Neutrophil (primary cell): ENCODE data around the gene LRRC45.

ENCODE experiments used
- H3K27ac ChIP-seq: fragments of 200-600 bp; sonication (generic); 2 replicates; pipeline ENCODE4 v1.5.1; 2016; ENCODE audit warnings: mild to moderate bottlenecking, moderate library complexity
- H3K27me3 ChIP-seq: fragments of 200-600 bp; sonication (generic); 2 replicates; pipeline ENCODE4 v1.6.0; 2016; ENCODE audit warnings: mild to moderate bottlenecking
- H3K36me3 ChIP-seq: fragments of 200-600 bp; sonication (generic); 2 replicates; pipeline ENCODE4 v1.5.1; 2017
- H3K4me1 ChIP-seq, 2 experiments: fragments of 200-600 bp in 1 of 2; sonication (generic) in 1 of 2; 1 replicate in 1 of 2; 2 replicates in 1 of 2; pipeline versions ENCODE4 v1.5.1 to v1.6.1; 2013 to 2016; ENCODE audit warnings: low read depth in 1 of 2, low read length in 1 of 2, mild to moderate bottlenecking in 1 of 2, moderate library complexity in 1 of 2; ENCODE audit not compliant: control insufficient read depth in 1 of 2, insufficient read depth in 1 of 2
- H3K4me3 ChIP-seq, 2 experiments: fragments of 200-600 bp in 1 of 2; sonication (generic) in 1 of 2; 1 replicate in 1 of 2; 2 replicates in 1 of 2; pipeline ENCODE4 v1.5.1; 2013 to 2016; ENCODE audit warnings: low read depth in 1 of 2, low read length in 1 of 2, mild to moderate bottlenecking in 1 of 2, moderate library complexity in 1 of 2
- H3K9me3 ChIP-seq: fragments of 200-600 bp; sonication (generic); 2 replicates; pipeline ENCODE4 v1.5.1; 2016
- TF ChIP-seq, protein P1 (sequence below): fragments of 200-600 bp; sonication (generic); IDR thresholded peaks from 2 replicates; pipeline ENCODE4 v1.5.1; 2016; ENCODE audit warnings: antibody characterized with exemption

Gene LRRC45

DNA sequence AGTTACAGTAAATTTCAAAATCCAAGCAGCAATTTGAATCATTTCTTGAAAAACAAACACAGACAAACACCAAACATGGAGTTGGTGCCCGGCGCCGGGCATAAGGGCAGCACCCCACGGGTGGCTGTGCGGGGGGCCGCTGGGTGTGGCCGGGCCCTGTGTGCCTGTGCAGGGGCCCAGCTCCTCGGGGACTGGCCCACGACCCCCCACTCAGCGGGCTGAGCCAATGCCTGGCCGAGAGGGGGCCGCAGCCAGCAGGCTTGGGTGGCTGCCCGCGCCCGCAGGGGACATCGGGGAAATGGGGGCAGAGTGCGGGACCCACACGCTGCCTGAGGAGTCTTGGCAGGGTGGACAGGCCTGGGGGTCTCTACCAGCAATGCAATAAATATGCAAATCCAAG lies 55.3 kb downstream of the LRRC45 start:
- Histone ChIP-seq H3K4me3 (no peak overlapping the region), H3K36me3 (peaks cover 19% of the 10 kb centered on the region), H3K9me3 (no peaks in the 10 kb centered on the region), H3K27me3 (no peaks in the 10 kb centered on the region), H3K27ac (no peak overlapping the region), H3K4me1 (no peaks in the 10 kb centered on the region)
- TF ChIP-seq, protein P1, sequence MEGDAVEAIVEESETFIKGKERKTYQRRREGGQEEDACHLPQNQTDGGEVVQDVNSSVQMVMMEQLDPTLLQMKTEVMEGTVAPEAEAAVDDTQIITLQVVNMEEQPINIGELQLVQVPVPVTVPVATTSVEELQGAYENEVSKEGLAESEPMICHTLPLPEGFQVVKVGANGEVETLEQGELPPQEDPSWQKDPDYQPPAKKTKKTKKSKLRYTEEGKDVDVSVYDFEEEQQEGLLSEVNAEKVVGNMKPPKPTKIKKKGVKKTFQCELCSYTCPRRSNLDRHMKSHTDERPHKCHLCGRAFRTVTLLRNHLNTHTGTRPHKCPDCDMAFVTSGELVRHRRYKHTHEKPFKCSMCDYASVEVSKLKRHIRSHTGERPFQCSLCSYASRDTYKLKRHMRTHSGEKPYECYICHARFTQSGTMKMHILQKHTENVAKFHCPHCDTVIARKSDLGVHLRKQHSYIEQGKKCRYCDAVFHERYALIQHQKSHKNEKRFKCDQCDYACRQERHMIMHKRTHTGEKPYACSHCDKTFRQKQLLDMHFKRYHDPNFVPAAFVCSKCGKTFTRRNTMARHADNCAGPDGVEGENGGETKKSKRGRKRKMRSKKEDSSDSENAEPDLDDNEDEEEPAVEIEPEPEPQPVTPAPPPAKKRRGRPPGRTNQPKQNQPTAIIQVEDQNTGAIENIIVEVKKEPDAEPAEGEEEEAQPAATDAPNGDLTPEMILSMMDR = no peak

DNA sequence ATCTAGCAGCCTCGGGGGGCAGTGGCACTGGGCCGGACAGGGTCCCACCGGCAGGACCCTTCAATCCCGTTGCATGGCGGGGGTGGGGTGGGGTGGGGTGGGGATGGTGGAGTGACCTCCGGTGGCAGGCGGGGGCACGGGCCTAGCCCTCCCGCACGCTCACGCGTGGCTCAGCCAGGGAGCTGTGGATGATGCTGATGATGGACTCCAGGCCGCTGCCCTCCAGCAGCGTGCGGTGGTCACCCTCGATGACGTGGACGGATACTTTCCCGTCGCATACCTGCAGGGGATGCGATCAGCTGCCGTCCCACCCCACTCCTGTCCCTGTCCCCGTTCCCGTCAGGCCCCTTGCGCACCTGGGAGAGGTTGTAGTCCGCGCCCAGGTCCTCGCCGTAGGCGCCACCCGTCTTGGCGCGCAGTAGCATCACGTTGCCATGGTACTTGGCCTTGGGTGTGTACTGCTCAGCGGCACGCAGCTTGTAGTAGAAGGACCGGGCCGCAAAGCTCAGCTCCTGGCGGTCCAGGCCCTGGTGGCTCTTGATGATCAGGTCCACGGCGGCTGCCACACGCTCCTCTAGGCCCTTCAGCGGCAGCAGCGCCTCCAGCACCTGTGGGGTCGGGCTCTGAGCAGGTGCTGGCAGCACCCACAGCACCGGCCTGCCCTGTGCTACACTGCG lies 56.0 kb downstream of the LRRC45 start:
- TF ChIP-seq, protein P1 = no peak
- peaks cover 25% of the 10 kb centered on the region for H3K36me3 ChIP-seq

DNA sequence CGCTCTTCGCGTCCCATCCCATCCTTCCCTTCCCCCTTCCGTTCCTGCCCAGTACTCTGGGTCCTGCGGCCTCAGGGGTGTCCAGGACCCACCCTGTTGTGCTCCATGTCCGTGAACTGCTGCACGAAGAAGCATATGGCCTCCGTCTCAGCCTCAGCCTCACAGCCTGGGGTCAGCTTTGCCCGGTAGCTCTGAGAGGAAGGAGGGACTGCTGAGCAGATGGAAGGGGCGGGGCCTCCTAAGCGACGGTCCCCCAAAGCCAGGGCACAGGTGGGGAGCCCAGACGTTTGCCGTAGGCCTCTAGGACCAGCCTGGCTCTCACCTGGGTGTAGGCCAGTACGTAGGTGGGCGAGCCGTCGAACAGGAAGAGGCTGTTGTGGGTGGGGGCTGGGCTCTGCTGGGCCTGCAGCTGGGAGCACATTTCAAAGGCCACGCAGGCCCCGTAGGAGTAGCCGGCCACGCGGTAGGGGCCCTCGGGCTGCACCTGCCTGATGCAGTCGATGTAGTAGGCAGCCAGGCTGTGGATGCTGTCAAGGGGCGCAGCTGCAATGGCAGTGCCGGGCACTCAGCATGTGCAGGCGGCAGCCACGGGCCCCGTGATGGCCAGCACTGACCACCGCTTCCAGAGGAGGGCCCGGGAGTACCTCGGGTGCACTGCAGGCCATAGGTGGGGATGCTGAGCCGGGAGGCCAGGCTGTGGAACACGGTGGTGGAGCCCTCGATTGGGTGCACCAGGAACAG lies 57.1 kb downstream of the LRRC45 start:
- Histone ChIP-seq H3K4me3 (no peak overlapping the region), H3K27me3 (no peaks in the 10 kb centered on the region), H3K9me3 (no peaks in the 10 kb centered on the region), H3K27ac (no peak overlapping the region), H3K4me1 (no peaks in the 10 kb centered on the region), H3K36me3 (peaks cover 28% of the 10 kb centered on the region)
- TF ChIP-seq, protein P1 = no peak

More for the DNA sequence above, 56.0 kb downstream of the LRRC45 start:
- Histone ChIP-seq H3K4me1 (no peaks in the 10 kb centered on the region), H3K27me3 (no peaks in the 10 kb centered on the region), H3K27ac (no peak overlapping the region), H3K9me3 (no peaks in the 10 kb centered on the region), H3K4me3 (no peak overlapping the region)
